BJ (cell line): ENCODE results near the gene PRKCZ. TPM values are rescaled to one million over a fixed set of nuclear protein-coding genes. Genes with fewer than 3 reads are reported as not detected.

ENCODE experiments used
- CTCF ChIA-PET: fragments of 350-600 bp; formaldehyde crosslinking; extraction: SDS; loops from one replicate; lab custom pipeline; 2021; ENCODE audit warnings: antibody characterized with exemption, inconsistent platforms; lab: Yijun Ruan, JAX
- POLR2A ChIA-PET: fragments of 300-600 bp; sonication (Branson Sonifier 250); formaldehyde crosslinking; extraction: SDS; loops from one replicate; lab custom pipeline; 2021; ENCODE audit warnings: antibody characterized with exemption; lab: Charles Lee
- DNase-seq: peaks from one replicate; pipeline ENCODE4 v3.0.0-alpha.2; 2011; ENCODE audit warnings: low read depth
- H3K27me3 ChIP-seq: 2 replicates; pipeline ENCODE4 v1.6.0; 2011; ENCODE audit warnings: low read length; ENCODE audit not compliant: control insufficient read depth, insufficient read depth
- H3K36me3 ChIP-seq: 2 replicates; pipeline ENCODE4 v1.5.1; 2011; ENCODE audit warnings: low read length; ENCODE audit not compliant: control insufficient read depth, insufficient read depth
- H3K4me3 ChIP-seq: 2 replicates; pipeline ENCODE4 v1.5.1; 2011; ENCODE audit warnings: low read depth, mild to moderate bottlenecking, control low read depth, low read length
- CTCF ChIP-seq: IDR thresholded peaks from 2 replicates; pipeline ENCODE4 v1.5.1; 2011; ENCODE audit warnings: low read depth, mild to moderate bottlenecking, control low read depth, inconsistent platforms, low read length, moderate library complexity; ENCODE audit not compliant: insufficient read depth
- polyA plus RNA-seq: library from polyadenylated mRNA; depleted of rRNA; stranded (reverse); fragments of >200 nt; gene quantifications from 2 replicates; pipeline ENCODE4 v1.2.3, GENCODE V29; 2011

The PRKCZ gene
- polyA plus RNA-seq, 1 experiment, result 2.3 TPM

GRCh38 chr1:2108877-2109580 is 58.8 kb downstream of the PRKCZ start:
- ChIA-PET POLR2A (no interaction called here), CTCF (interaction anchor here (0.6 to 1.3 kb wide), 4 partner anchors 21 to 147 kb away, joined by 3 to 4 read pairs (median 3); no protein-coding TSS in a partner anchor)
- TF ChIP-seq CTCF, result no peak
- DNase-seq, result no peak
- H3K27me3 ChIP-seq, result no peaks in the 10 kb centered on the region
- no peaks in the 10 kb centered on the region for H3K36me3 ChIP-seq
- no peak overlapping the region for H3K4me3 ChIP-seq

- H3K4me3 ChIP-seq, result no peak overlapping the region
- ChIA-PET CTCF (interaction anchor here (0.6 to 1.3 kb wide), 2 partner anchors 31 to 146 kb away, joined by 3 to 4 read pairs; no protein-coding TSS in a partner anchor), POLR2A (no interaction called here)
- no peak for DNase-seq
- H3K27me3 ChIP-seq, result no peaks in the 10 kb centered on the region
- TF ChIP-seq CTCF, result no peak
- H3K36me3 ChIP-seq, result no peaks in the 10 kb centered on the region
These were observed 59.4 kb downstream of the PRKCZ start for GRCh38 chr1:2109581-2110021.

- H3K27me3 ChIP-seq, result peaks cover 2% of the 10 kb centered on the region
- CTCF ChIA-PET, result interaction anchor here (2.6 kb wide), 1 partner anchor 64 kb away, joined by 7 read pairs; no protein-coding TSS in a partner anchor
- no peak for TF ChIP-seq CTCF
- DNase-seq, result no peak
- no peak overlapping the region for H3K4me3 ChIP-seq
- H3K36me3 ChIP-seq, result no peaks in the 10 kb centered on the region
- POLR2A ChIA-PET, result no interaction called here
These were observed 60.1 kb downstream of the PRKCZ start for GRCh38 chr1:2110191-2110737.

- Histone ChIP-seq H3K27me3 (peaks cover 6% of the 10 kb centered on the region), H3K36me3 (no peaks in the 10 kb centered on the region), H3K4me3 (no peak overlapping the region)
- ChIA-PET POLR2A (no interaction called here), CTCF (interaction anchor here (1.0 to 2.6 kb wide), 2 partner anchors 63 to 68 kb away, joined by 3 to 7 read pairs; no protein-coding TSS in a partner anchor)
- DNase-seq, result no peak
- TF ChIP-seq CTCF, result no peak
These were observed 60.8 kb downstream of the PRKCZ start for GRCh38 chr1:2110738-2111673.

GRCh38 chr1:2111674-2112035 is 61.4 kb downstream of the PRKCZ start:
- ChIA-PET POLR2A (no interaction called here), CTCF (interaction anchor here (1.0 to 2.6 kb wide), 2 partner anchors 62 to 67 kb away, joined by 3 to 7 read pairs; no protein-coding TSS in a partner anchor)
- Histone ChIP-seq H3K27me3 (peaks cover 6% of the 10 kb centered on the region), H3K36me3 (no peaks in the 10 kb centered on the region), H3K4me3 (no peak overlapping the region)
- no peak for TF ChIP-seq CTCF
- DNase-seq, result no peak
